H9 (cell line): ENCODE data around the gene UBXN11. TPM values are rescaled to one million over a fixed set of nuclear protein-coding genes. Genes with fewer than 3 reads are reported as not detected.

Source experiments
- DNase-seq: peaks from one replicate; pipeline ENCODE4 v3.0.0-alpha.2; 2017
- H2AFZ ChIP-seq: one replicate; pipeline ENCODE4 v1.6.1; 2013; ENCODE audit warnings: mild to moderate bottlenecking, low read length, control low read depth, moderate library complexity
- H2AK5ac ChIP-seq: 2 replicates; pipeline ENCODE4 v1.6.1; 2013; ENCODE audit warnings: low read length, control low read depth, mixed read lengths; ENCODE audit not compliant: insufficient read length
- H2BK120ac ChIP-seq: one replicate; pipeline ENCODE4 v1.6.1; 2013; ENCODE audit warnings: low read depth, mild to moderate bottlenecking, low read length, control low read depth, inconsistent platforms; ENCODE audit not compliant: poor library complexity, severe bottlenecking
- H2BK12ac ChIP-seq: 2 replicates; pipeline ENCODE4 v1.6.1; 2013; ENCODE audit warnings: low read length, control low read depth, mixed read lengths, low read depth; ENCODE audit not compliant: insufficient read length
- H2BK15ac ChIP-seq: 2 replicates; pipeline ENCODE4 v1.6.1; 2013; ENCODE audit warnings: low read depth, low read length, control low read depth
- H2BK20ac ChIP-seq: one replicate; pipeline ENCODE4 v1.6.1; 2013; ENCODE audit warnings: low read depth, mild to moderate bottlenecking, low read length, control low read depth, inconsistent platforms; ENCODE audit not compliant: poor library complexity, severe bottlenecking
- H2BK5ac ChIP-seq: 2 replicates; pipeline ENCODE4 v1.6.1; 2013; ENCODE audit warnings: low read length, control low read depth, mixed read lengths; ENCODE audit not compliant: insufficient read length
- H3K14ac ChIP-seq: 2 replicates; pipeline ENCODE4 v1.6.1; 2013; ENCODE audit warnings: low read length, control low read depth; ENCODE audit not compliant: insufficient read depth
- H3K18ac ChIP-seq: 2 replicates; pipeline ENCODE4 v1.6.1; 2013; ENCODE audit warnings: low read depth, mild to moderate bottlenecking, mixed read lengths, low read length, control low read depth; ENCODE audit not compliant: insufficient read length
- H3K23ac ChIP-seq: 2 replicates; pipeline ENCODE4 v1.6.1; 2013; ENCODE audit warnings: low read length, control low read depth, mixed read lengths, low read depth; ENCODE audit not compliant: insufficient read length
- H3K23me2 ChIP-seq: 2 replicates; pipeline ENCODE4 v1.6.1; 2013; ENCODE audit warnings: low read depth, mild to moderate bottlenecking, mixed read lengths, low read length, control low read depth; ENCODE audit not compliant: insufficient read length, poor library complexity, severe bottlenecking
- H3K27ac ChIP-seq: 2 replicates; pipeline ENCODE4 v1.5.1; 2013; ENCODE audit warnings: low read length, control low read depth, mixed read lengths, low read depth; ENCODE audit not compliant: insufficient read length
- H3K27me3 ChIP-seq: 2 replicates; pipeline ENCODE4 v1.6.1; 2013; ENCODE audit warnings: low read length, control low read depth, inconsistent platforms; ENCODE audit not compliant: insufficient read depth
- H3K4ac ChIP-seq: 2 replicates; pipeline ENCODE4 v1.6.1; 2013; ENCODE audit warnings: low read depth, mild to moderate bottlenecking, control low read depth, inconsistent platforms, low read length, moderate library complexity
- H3K4me1 ChIP-seq: 2 replicates; pipeline ENCODE4 v1.6.1; 2013; ENCODE audit warnings: low read length, control low read depth, inconsistent platforms; ENCODE audit not compliant: insufficient read depth
- H3K4me2 ChIP-seq: 2 replicates; pipeline ENCODE4 v1.6.1; 2013; ENCODE audit warnings: low read length, control low read depth, mixed read lengths; ENCODE audit not compliant: insufficient read length, insufficient read depth
- H3K56ac ChIP-seq: 2 replicates; pipeline ENCODE4 v1.6.1; 2013; ENCODE audit warnings: low read depth, mild to moderate bottlenecking, mixed read lengths, low read length, control low read depth; ENCODE audit not compliant: insufficient read length
- H3K79me1 ChIP-seq: 2 replicates; pipeline ENCODE4 v1.6.1; 2013; ENCODE audit warnings: low read depth, mild to moderate bottlenecking, moderate library complexity, low read length, control low read depth, inconsistent platforms; ENCODE audit not compliant: insufficient read depth, poor library complexity, severe bottlenecking
- H3K79me2 ChIP-seq: 2 replicates; pipeline ENCODE4 v1.6.1; 2013; ENCODE audit warnings: low read length, control low read depth, inconsistent platforms; ENCODE audit not compliant: insufficient read depth
- H3K9ac ChIP-seq: 2 replicates; pipeline ENCODE4 v1.6.1; 2013; ENCODE audit warnings: low read length, control low read depth, mixed read lengths; ENCODE audit not compliant: insufficient read length; ENCODE audit errors: extremely low read depth
- H3K9me3 ChIP-seq: one replicate; pipeline ENCODE4 v1.6.1; 2013; ENCODE audit warnings: low read depth, low read length, inconsistent platforms; ENCODE audit not compliant: control insufficient read depth
- H3T11ph ChIP-seq: one replicate; pipeline ENCODE4 v1.6.1; 2013; ENCODE audit warnings: mild to moderate bottlenecking, low read length, control low read depth, inconsistent platforms
- H4K20me1 ChIP-seq: one replicate; pipeline ENCODE4 v1.6.1; 2013; ENCODE audit not compliant: control insufficient read depth, insufficient read length, insufficient read depth
- H4K5ac ChIP-seq: 2 replicates; pipeline ENCODE4 v1.6.1; 2013; ENCODE audit warnings: low read depth, mild to moderate bottlenecking, mixed read lengths, low read length, control low read depth; ENCODE audit not compliant: insufficient read length
- H4K8ac ChIP-seq: replicated peaks from 2 replicates; pipeline ENCODE4 v1.6.1; 2013; ENCODE audit warnings: low read length, control low read depth, mixed read lengths, low read depth; ENCODE audit not compliant: insufficient read length
- H4K91ac ChIP-seq: 2 replicates; pipeline ENCODE4 v1.6.1; 2013; ENCODE audit warnings: low read depth, mild to moderate bottlenecking, moderate library complexity, mixed read lengths, low read length, control low read depth; ENCODE audit not compliant: insufficient read length
- H3K27ac Mint-ChIP-seq, 3 experiments: 2 replicates in 2 of 3; 3 replicates in 1 of 3; pipeline ENCODE4 v1.8.0; 2020 to 2021; ENCODE audit warnings: mixed read lengths in 3 of 3, mild to moderate bottlenecking in 1 of 3, moderate library complexity in 1 of 3
- H3K27me3 Mint-ChIP-seq: 2 replicates; pipeline ENCODE4 v1.8.0; 2021; ENCODE audit warnings: low read depth, mild to moderate bottlenecking, moderate library complexity, mixed read lengths
- H3K36me3 Mint-ChIP-seq, 3 experiments: 2 replicates in 2 of 3; 3 replicates in 1 of 3; pipeline ENCODE4 v1.8.0; 2020 to 2021; ENCODE audit warnings: low read depth in 3 of 3, mixed read lengths in 3 of 3; ENCODE audit not compliant: insufficient read depth in 1 of 3
- H3K4me1 Mint-ChIP-seq, 2 experiments: 2 replicates each; pipeline ENCODE4 v1.8.0; 2020; ENCODE audit warnings: mixed read lengths in 2 of 2
- H3K4me3 Mint-ChIP-seq, 2 experiments: 2 replicates in 1 of 2; 3 replicates in 1 of 2; pipeline ENCODE4 v1.8.0; 2020 to 2021; ENCODE audit warnings: mild to moderate bottlenecking in 2 of 2, mixed read lengths in 2 of 2, moderate library complexity in 1 of 2
- H3K9me3 Mint-ChIP-seq, 2 experiments: 2 replicates in 1 of 2; 3 replicates in 1 of 2; pipeline ENCODE4 v1.8.0; 2020; ENCODE audit warnings: mild to moderate bottlenecking in 2 of 2, mixed read lengths in 2 of 2, moderate library complexity in 1 of 2
- WGBS: extraction: QIAGEN DNeasy Blood & Tissue Kit; methylation state at CpG from one replicate; pipeline ENCODE4 v1.1.7; 2013; ENCODE audit warnings: missing lambda C conversion rate, low lambda C conversion rate, mixed read lengths; ENCODE audit not compliant: insufficient read length; ENCODE audit errors: extremely low coverage; 5-methylcytosine and 5-hydroxymethylcytosine counted together
- total RNA-seq: library from RNA; stranded (reverse); gene quantifications from 2 replicates; pipeline ENCODE4 v1.2.1, GENCODE V29; 2021
- TF ChIP-seq, protein P1 (sequence below): fragments of 200-600 bp; sonication (generic); conservative IDR thresholded peaks from 3 replicates; pipeline ENCODE4 v1.8.0; 2021; ENCODE audit warnings: antibody characterized with exemption, mild to moderate bottlenecking

The UBXN11 gene
- total RNA-seq, 1 experiment from 2014 or later, result 13.7 TPM

GRCh38 chr1:26318338-26319064, 12.1 kb upstream of the UBXN11 start:
- peaks cover 34 to 50% of the 10 kb centered on the region in 2 experiments for H3K4me1 Mint-ChIP-seq
- H3K4me2 ChIP-seq, result no peak overlapping the region

More at GRCh38 chr1:26318338-26319064, 12.1 kb upstream of the UBXN11 start:
- Histone ChIP-seq H3K4me1 (no peaks in the 10 kb centered on the region), H2AK5ac (no peak overlapping the region), H4K5ac (no peak overlapping the region), H2BK15ac (no peak overlapping the region), H3K79me1 (no peaks in the 10 kb centered on the region), H3K9me3 (no peaks in the 10 kb centered on the region), H3K56ac (no peak overlapping the region), H2AFZ (no peak overlapping the region), H4K8ac (no peak overlapping the region), H3K9ac (no peak overlapping the region), H4K20me1 (no peaks in the 10 kb centered on the region), H3K18ac (no peak overlapping the region), H3K14ac (no peak overlapping the region), H2BK120ac (no peak overlapping the region), H2BK20ac (no peak overlapping the region), H3K79me2 (no peaks in the 10 kb centered on the region), H3K23me2 (no peaks in the 10 kb centered on the region), H3K27ac (no peak overlapping the region), H2BK12ac (no peak overlapping the region), H3K4ac (no peak overlapping the region), H3K27me3 (no peaks in the 10 kb centered on the region), H4K91ac (no peak overlapping the region), H2BK5ac (no peak overlapping the region), H3K23ac (no peak overlapping the region), H3T11ph (no peak overlapping the region)
- TF ChIP-seq, protein P1, sequence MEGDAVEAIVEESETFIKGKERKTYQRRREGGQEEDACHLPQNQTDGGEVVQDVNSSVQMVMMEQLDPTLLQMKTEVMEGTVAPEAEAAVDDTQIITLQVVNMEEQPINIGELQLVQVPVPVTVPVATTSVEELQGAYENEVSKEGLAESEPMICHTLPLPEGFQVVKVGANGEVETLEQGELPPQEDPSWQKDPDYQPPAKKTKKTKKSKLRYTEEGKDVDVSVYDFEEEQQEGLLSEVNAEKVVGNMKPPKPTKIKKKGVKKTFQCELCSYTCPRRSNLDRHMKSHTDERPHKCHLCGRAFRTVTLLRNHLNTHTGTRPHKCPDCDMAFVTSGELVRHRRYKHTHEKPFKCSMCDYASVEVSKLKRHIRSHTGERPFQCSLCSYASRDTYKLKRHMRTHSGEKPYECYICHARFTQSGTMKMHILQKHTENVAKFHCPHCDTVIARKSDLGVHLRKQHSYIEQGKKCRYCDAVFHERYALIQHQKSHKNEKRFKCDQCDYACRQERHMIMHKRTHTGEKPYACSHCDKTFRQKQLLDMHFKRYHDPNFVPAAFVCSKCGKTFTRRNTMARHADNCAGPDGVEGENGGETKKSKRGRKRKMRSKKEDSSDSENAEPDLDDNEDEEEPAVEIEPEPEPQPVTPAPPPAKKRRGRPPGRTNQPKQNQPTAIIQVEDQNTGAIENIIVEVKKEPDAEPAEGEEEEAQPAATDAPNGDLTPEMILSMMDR, result no peak
- Mint-ChIP-seq H3K27ac (peak overlapping the region; percentile 44 to 78 (median 68); a peak in 3 of 7 replicates), H3K36me3 (peaks cover 10 to 23% (median 16%) of the 10 kb centered on the region in 3 experiments; a peak in 6 of 7 replicates), H3K27me3 (no peaks in the 10 kb centered on the region; the same call in 1 of the 2 replicates), H3K4me3 (no peak overlapping the region), H3K9me3 (no peaks in the 10 kb centered on the region)
- WGBS, result no CpG with 5 or more reads among the region's 9 CpGs
- no peak for DNase-seq
